Parathyroid adenoma (tissue), 2 donors: ENCODE data around the gene DRICH1.
"Not testable (repeated sequence)": the region's sequence is repeated elsewhere in the genome, so short reads cannot be mapped to it uniquely, and the experiment has no call there.

Experiments
- H2AFZ ChIP-seq: fragments of 300-600 bp; sonication (generic); one replicate; pipeline ENCODE4 v1.7.0; 2017; ENCODE audit warnings: antibody characterized with exemption, mild to moderate bottlenecking
- H3K27ac ChIP-seq: fragments of 300-600 bp; sonication (generic); one replicate; pipeline ENCODE4 v1.7.0; 2017
- H3K27me3 ChIP-seq: fragments of 300-600 bp; sonication (generic); one replicate; pipeline ENCODE4 v1.7.0; 2017; ENCODE audit warnings: low read length; ENCODE audit not compliant: control insufficient read depth, insufficient read depth
- H3K36me3 ChIP-seq: fragments of 300-600 bp; sonication (generic); one replicate; pipeline ENCODE4 v1.7.0; 2017; ENCODE audit warnings: low read length; ENCODE audit not compliant: control insufficient read depth, insufficient read depth
- H3K4me1 ChIP-seq: fragments of 300-600 bp; sonication (generic); one replicate; pipeline ENCODE4 v1.7.0; 2017; ENCODE audit warnings: control low read depth
- H3K4me2 ChIP-seq: fragments of 300-600 bp; sonication (generic); one replicate; pipeline ENCODE4 v1.7.0; 2017; ENCODE audit warnings: low read length
- H3K4me3 ChIP-seq: fragments of 300-600 bp; sonication (generic); one replicate; pipeline ENCODE4 v1.7.0; 2017; ENCODE audit warnings: low read depth, low read length
- H3K79me2 ChIP-seq: fragments of 300-600 bp; sonication (generic); one replicate; pipeline ENCODE4 v1.7.0; 2017; ENCODE audit warnings: control low read depth
- H3K9ac ChIP-seq: fragments of 300-600 bp; sonication (generic); one replicate; pipeline ENCODE4 v1.7.0; 2017; ENCODE audit warnings: mild to moderate bottlenecking
- H3K9me3 ChIP-seq: fragments of 300-600 bp; sonication (generic); one replicate; pipeline ENCODE4 v1.7.0; 2017; ENCODE audit warnings: low read length; ENCODE audit not compliant: control insufficient read depth
- CTCF ChIP-seq: fragments of 300-600 bp; sonication (generic); IDR thresholded peaks from one replicate; pipeline ENCODE4 v1.7.0; 2017; ENCODE audit warnings: antibody characterized with exemption, mild to moderate bottlenecking
- donor health status: primary hyperparathyroidism.

Gene DRICH1

GRCh38 chr22:23675502-23676415 lies 43.6 kb upstream of the DRICH1 start:
- Histone ChIP-seq H3K36me3 (no peaks in the 10 kb centered on the region), H3K4me2 (no peak overlapping the region), H3K27me3 (no peaks in the 10 kb centered on the region), H3K4me1 (no peaks in the 10 kb centered on the region), H3K9ac (no peak overlapping the region), H3K27ac (no peak overlapping the region), H3K4me3 (no peak overlapping the region), H2AFZ (no peak overlapping the region), H3K9me3 (no peaks in the 10 kb centered on the region), H3K79me2 (no peaks in the 10 kb centered on the region)
- no peak for TF ChIP-seq CTCF

GRCh38 chr22:23674886-23675501 lies 42.9 kb upstream of the DRICH1 start:
- not testable (repeated sequence) for H3K27ac ChIP-seq, H3K4me1 ChIP-seq, H3K79me2 ChIP-seq, H2AFZ ChIP-seq, H3K4me2 ChIP-seq, H3K36me3 ChIP-seq, H3K9ac ChIP-seq, H3K27me3 ChIP-seq, H3K4me3 ChIP-seq, H3K9me3 ChIP-seq

GRCh38 chr22:23673826-23674690 lies 41.9 kb upstream of the DRICH1 start:
- H3K27me3 ChIP-seq, result no peaks in the 10 kb centered on the region

GRCh38 chr22:23673050-23673620 lies 41.0 kb upstream of the DRICH1 start:
- Histone ChIP-seq H3K4me1 (no peaks in the 10 kb centered on the region), H3K27ac (no peak overlapping the region), H3K27me3 (no peaks in the 10 kb centered on the region), H3K4me3 (no peak overlapping the region), H3K9me3 (no peaks in the 10 kb centered on the region), H3K79me2 (no peaks in the 10 kb centered on the region), H3K4me2 (no peak overlapping the region), H3K36me3 (no peaks in the 10 kb centered on the region), H2AFZ (no peak overlapping the region), H3K9ac (no peak overlapping the region)
- TF ChIP-seq CTCF, result no peak

More at GRCh38 chr22:23673826-23674690, 41.9 kb upstream of the DRICH1 start:
- H3K27ac ChIP-seq, result no peak overlapping the region
- H3K79me2 ChIP-seq, result no peaks in the 10 kb centered on the region
- no peaks in the 10 kb centered on the region for H3K9me3 ChIP-seq
- H3K4me1 ChIP-seq, result no peaks in the 10 kb centered on the region
- no peak for TF ChIP-seq CTCF
- H3K36me3 ChIP-seq, result no peaks in the 10 kb centered on the region
- H3K9ac ChIP-seq, result no peak overlapping the region
- no peak overlapping the region for H3K4me3 ChIP-seq
- no peak overlapping the region for H3K4me2 ChIP-seq
- no peak overlapping the region for H2AFZ ChIP-seq

GRCh38 chr22:23672307-23673049 lies 40.4 kb upstream of the DRICH1 start:
- H3K4me1 ChIP-seq, H3K9ac ChIP-seq, H3K4me3 ChIP-seq, H3K27me3 ChIP-seq, H3K4me2 ChIP-seq, H3K79me2 ChIP-seq, H3K9me3 ChIP-seq, H2AFZ ChIP-seq, H3K36me3 ChIP-seq, H3K27ac ChIP-seq: not testable (repeated sequence)

- not testable (repeated sequence) for H3K4me2 ChIP-seq
These were observed 39.3 kb upstream of the DRICH1 start for GRCh38 chr22:23671387-23671786.

More at GRCh38 chr22:23671387-23671786, 39.3 kb upstream of the DRICH1 start:
- H3K9ac ChIP-seq, H3K79me2 ChIP-seq, H3K4me1 ChIP-seq, H3K36me3 ChIP-seq, H3K4me3 ChIP-seq, H3K27me3 ChIP-seq, H3K27ac ChIP-seq, H3K9me3 ChIP-seq, H2AFZ ChIP-seq: not testable (repeated sequence)
